ENCODE data around the gene ATP10A.
"Not testable (repeated sequence)": the region's sequence is repeated elsewhere in the genome, so short reads cannot be mapped to it uniquely, and the experiment has no call there.

DNA sequence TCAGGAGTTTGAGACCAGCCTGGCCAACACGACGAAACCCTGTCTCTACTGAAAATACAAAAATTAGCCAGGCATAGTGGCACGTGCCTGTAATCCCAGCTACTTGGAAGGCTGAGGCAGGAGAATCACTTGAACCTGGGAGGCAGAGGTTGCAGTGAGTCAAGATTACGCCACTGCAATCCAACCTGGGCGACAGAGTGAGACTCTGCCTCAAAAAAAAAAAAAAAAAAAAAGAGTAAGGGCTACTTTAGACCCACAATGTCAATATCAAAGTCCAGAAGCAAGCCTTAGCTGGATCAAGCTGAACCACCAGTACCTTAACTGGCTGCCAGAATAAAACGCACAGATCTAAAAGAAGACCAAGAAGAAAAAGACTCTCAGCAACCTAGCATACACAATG lies 17.8 kb upstream of the ATP10A start:
- TF ChIP-seq POLR2A (IDR thresholded peaks at IDR 0.05) = not testable (repeated sequence)
- TF ChIP-seq, protein P1, sequence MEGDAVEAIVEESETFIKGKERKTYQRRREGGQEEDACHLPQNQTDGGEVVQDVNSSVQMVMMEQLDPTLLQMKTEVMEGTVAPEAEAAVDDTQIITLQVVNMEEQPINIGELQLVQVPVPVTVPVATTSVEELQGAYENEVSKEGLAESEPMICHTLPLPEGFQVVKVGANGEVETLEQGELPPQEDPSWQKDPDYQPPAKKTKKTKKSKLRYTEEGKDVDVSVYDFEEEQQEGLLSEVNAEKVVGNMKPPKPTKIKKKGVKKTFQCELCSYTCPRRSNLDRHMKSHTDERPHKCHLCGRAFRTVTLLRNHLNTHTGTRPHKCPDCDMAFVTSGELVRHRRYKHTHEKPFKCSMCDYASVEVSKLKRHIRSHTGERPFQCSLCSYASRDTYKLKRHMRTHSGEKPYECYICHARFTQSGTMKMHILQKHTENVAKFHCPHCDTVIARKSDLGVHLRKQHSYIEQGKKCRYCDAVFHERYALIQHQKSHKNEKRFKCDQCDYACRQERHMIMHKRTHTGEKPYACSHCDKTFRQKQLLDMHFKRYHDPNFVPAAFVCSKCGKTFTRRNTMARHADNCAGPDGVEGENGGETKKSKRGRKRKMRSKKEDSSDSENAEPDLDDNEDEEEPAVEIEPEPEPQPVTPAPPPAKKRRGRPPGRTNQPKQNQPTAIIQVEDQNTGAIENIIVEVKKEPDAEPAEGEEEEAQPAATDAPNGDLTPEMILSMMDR (IDR thresholded peaks at IDR 0.05) = not testable (repeated sequence)

Data from ovary (tissue), 3 donors.